B cell (primary cell): ENCODE data around the gene ERICH6B. TPM values are rescaled to one million over a fixed set of nuclear protein-coding genes. Genes with fewer than 3 reads are reported as not detected.

Experiments
- ATAC-seq: fragments of 200-7000 bp; cut with Tn5 transposase; one replicate; pipeline ENCODE4 v1.10.0; 2021; ENCODE audit warnings: low read depth, mild to moderate bottlenecking, moderate number of reproducible peaks, moderate library complexity
- CTCF ChIA-PET: fragments of 350-600 bp; sonication (Branson Sonifier 250); formaldehyde crosslinking; loops from one replicate; lab custom pipeline; 2021; ENCODE audit warnings: antibody characterized with exemption, inconsistent platforms; lab: Charles Lee
- POLR2A ChIA-PET: fragments of 350-600 bp; sonication (Branson Sonifier 250); formaldehyde crosslinking; loops from one replicate; lab custom pipeline; 2021; ENCODE audit warnings: antibody characterized with exemption; lab: Charles Lee
- DNase-seq: peaks from one replicate; pipeline ENCODE4 v3.0.0; 2013
- H2AFZ ChIP-seq: 2 replicates; pipeline ENCODE4 v1.6.1; 2012; ENCODE audit warnings: mild to moderate bottlenecking, low read depth, low read length; ENCODE audit not compliant: insufficient read depth, poor library complexity, severe bottlenecking
- H3K27ac ChIP-seq, 2 donors: 1 replicate in 1 of 2; 2 replicates in 1 of 2; pipeline ENCODE4 v1.5.1; 2012 to 2013; ENCODE audit warnings: low read length in 2 of 2, mild to moderate bottlenecking in 2 of 2, moderate library complexity in 1 of 2
- H3K27me3 ChIP-seq, 4 experiments: fragments of 200-600 bp in 1 of 4; sonication (generic) in 1 of 4; replicated peaks in 1 of 4; 1 replicate in 2 of 4; 2 replicates in 2 of 4; pipeline versions ENCODE4 v1.6.1 to v1.7.0; 2013 to 2016; ENCODE audit warnings: low read length in 3 of 4, mild to moderate bottlenecking in 2 of 4, mixed read lengths in 1 of 4, moderate library complexity in 1 of 4; ENCODE audit not compliant: insufficient read depth in 4 of 4, control insufficient read depth in 3 of 4; ENCODE audit errors: control extremely low read depth in 1 of 4
- H3K36me3 ChIP-seq, 2 experiments: replicated peaks in 1 of 2; 1 replicate in 1 of 2; 2 replicates in 1 of 2; pipeline versions ENCODE4 v1.6.1 to v1.7.1; 2013; ENCODE audit warnings: low read length in 1 of 2; ENCODE audit not compliant: insufficient read depth in 2 of 2, control insufficient read depth in 1 of 2; ENCODE audit errors: control extremely low read depth in 1 of 2, extremely low read depth in 1 of 2
- H3K4me1 ChIP-seq, 2 donors: fragments of 200-600 bp in 1 of 2; sonication (generic) in 1 of 2; 1 replicate in 1 of 2; 2 replicates in 1 of 2; pipeline versions ENCODE4 v1.5.1 to v1.6.1; 2013 to 2017; ENCODE audit warnings: low read length in 2 of 2; ENCODE audit not compliant: control insufficient read depth in 2 of 2, insufficient read depth in 2 of 2
- H3K4me2 ChIP-seq: replicated peaks from 2 replicates; pipeline ENCODE3; 2012; ENCODE audit warnings: mild to moderate bottlenecking, low read depth, low read length; ENCODE audit not compliant: poor library complexity, severe bottlenecking
- H3K4me3 ChIP-seq, 5 experiments: fragments of 200-600 bp in 1 of 5; sonication (generic) in 1 of 5; 1 replicate in 3 of 5; 2 replicates in 2 of 5; pipeline versions ENCODE4 v1.5.1 to v1.7.0; 2011 to 2016; ENCODE audit warnings: low read length in 4 of 5, mild to moderate bottlenecking in 4 of 5, low read depth in 2 of 5, control low read depth in 1 of 5, moderate library complexity in 1 of 5; ENCODE audit not compliant: insufficient read depth in 1 of 5; ENCODE audit errors: control extremely low read depth in 1 of 5, extremely low read depth in 1 of 5
- H3K79me2 ChIP-seq: fragments of 200-600 bp; sonication (generic); one replicate; pipeline ENCODE4 v1.6.0; 2016; ENCODE audit warnings: low read length; ENCODE audit not compliant: control insufficient read depth, insufficient read depth
- H3K9ac ChIP-seq: fragments of 200-600 bp; sonication (generic); 2 replicates; pipeline ENCODE4 v1.6.1; 2017; ENCODE audit warnings: mild to moderate bottlenecking, low read length, moderate library complexity
- H3K9me3 ChIP-seq, 3 donors: one replicate each; pipeline versions ENCODE4 v1.6.1 to v1.7.1; 2013; ENCODE audit warnings: low read length in 2 of 3; ENCODE audit not compliant: control insufficient read depth in 2 of 3, insufficient read depth in 1 of 3; ENCODE audit errors: control extremely low read depth in 1 of 3
- H4K20me1 ChIP-seq: 2 replicates; pipeline ENCODE4 v1.6.0; 2012; ENCODE audit warnings: mild to moderate bottlenecking, low read length; ENCODE audit not compliant: insufficient read depth, control insufficient read depth, poor library complexity, severe bottlenecking
- H3K27ac Mint-ChIP-seq: one replicate; pipeline ENCODE4 v1.8.0; 2021; ENCODE audit warnings: mixed read lengths
- H3K27me3 Mint-ChIP-seq: one replicate; pipeline ENCODE4 v1.8.0; 2021; ENCODE audit warnings: mixed read lengths
- H3K4me1 Mint-ChIP-seq: one replicate; pipeline ENCODE4 v1.8.0; 2021; ENCODE audit warnings: mixed read lengths
- H3K4me3 Mint-ChIP-seq: one replicate; pipeline ENCODE4 v1.8.0; 2021; ENCODE audit warnings: mixed read lengths
- H3K9me3 Mint-ChIP-seq: one replicate; pipeline ENCODE4 v1.8.0; 2022; ENCODE audit warnings: mixed read lengths; ENCODE audit not compliant: insufficient read depth
- EZH2 ChIP-seq: IDR thresholded peaks from 2 replicates; pipeline ENCODE4 v1.6.1; 2012; ENCODE audit warnings: borderline replicate concordance, low read depth, mild to moderate bottlenecking, moderate library complexity, low read length; ENCODE audit not compliant: insufficient read depth, poor library complexity, severe bottlenecking
- WGBS: methylation state at CpG from one replicate; pipeline ENCODE4 v1.1.5; 2013; ENCODE audit warnings: missing lambda C conversion rate; ENCODE audit not compliant: insufficient coverage; 5-methylcytosine and 5-hydroxymethylcytosine counted together
- intact Hi-C: fragments of 100-400 bp; cut with micrococcal nuclease; formaldehyde crosslinking; loops from one replicate; pipeline ENCODE4 v1.10.0; 2022
- polyA plus RNA-seq: library from polyadenylated mRNA; depleted of rRNA; stranded (reverse); fragments of >200 nt; gene quantifications from 2 replicates; pipeline ENCODE4 v1.2.3, GENCODE V29; 2012
- total RNA-seq, 2 donors: library from RNA; stranded (reverse); fragments of 120-200 nt in 1 of 2; gene quantifications; 1 replicate in 1 of 2; 2 replicates in 1 of 2; pipeline versions ENCODE4 v1.2.3 to v1.2.4, GENCODE V29; 2013 to 2022
- TF ChIP-seq, protein P1 (sequence below): fragments of 200-600 bp; IDR thresholded peaks from one replicate; pipeline ENCODE4 v1.8.0; 2022; ENCODE audit warnings: antibody characterized with exemption, mild to moderate bottlenecking

ERICH6B gene
- total and polyA plus RNA-seq, 2 donors (not counting 1 experiment from before 2014, with no cell fraction given) = not detected

DNA sequence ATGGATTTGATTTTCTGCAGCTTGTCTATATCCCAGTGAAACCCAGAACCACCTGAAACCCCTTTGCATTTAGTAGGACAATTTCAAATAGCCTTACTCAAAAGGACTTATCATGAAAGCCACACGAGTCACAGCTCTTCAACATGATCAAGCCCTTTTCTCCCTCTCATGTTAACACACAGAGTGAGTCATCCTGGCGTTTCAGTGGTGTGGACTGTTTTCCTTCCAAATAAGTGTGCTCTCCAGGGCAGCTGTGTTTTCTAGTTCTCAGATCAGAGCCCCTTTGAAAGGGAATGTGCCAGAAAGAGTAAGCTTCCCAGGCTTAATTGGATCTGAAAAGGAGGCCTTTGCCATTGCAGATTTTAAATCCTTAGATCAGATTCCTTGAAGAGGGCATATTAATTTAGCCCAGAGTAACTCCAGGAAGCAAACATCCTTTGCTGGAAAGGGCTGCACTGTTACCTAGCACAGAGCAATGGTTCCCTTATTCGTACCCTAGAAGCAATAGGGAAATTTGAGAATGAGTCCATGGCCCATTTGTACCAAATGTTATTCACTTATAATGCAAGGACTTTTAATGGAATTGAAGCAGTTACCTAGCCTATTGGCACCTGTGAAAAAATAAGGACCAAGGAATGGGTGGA is 51.3 kb downstream of the ERICH6B start:
- Histone ChIP-seq H4K20me1 (no peaks in the 10 kb centered on the region), H3K4me2 (no peak overlapping the region), H3K27me3 (peaks cover 0 to 4% (median 0%) of the 10 kb centered on the region in 4 experiments), H3K27ac (no peak overlapping the region), H3K36me3 (no peaks in the 10 kb centered on the region), H3K9ac (no peak overlapping the region), H2AFZ (no peak overlapping the region), H3K9me3 (peaks cover 0 to 7% (median 0%) of the 10 kb centered on the region in 3 donors), H3K4me3 (no peak overlapping the region), H3K4me1 (no peaks in the 10 kb centered on the region), H3K79me2 (no peaks in the 10 kb centered on the region)
- ChIA-PET CTCF (no interaction called here), POLR2A (no interaction called here)
- no CpG with 5 or more reads among the region's 3 CpGs for WGBS
- Mint-ChIP-seq H3K4me3 (no peak overlapping the region), H3K27me3 (peaks cover 17% of the 10 kb centered on the region), H3K27ac (no peak overlapping the region), H3K4me1 (no peaks in the 10 kb centered on the region), H3K9me3 (peaks cover 4% of the 10 kb centered on the region)
- DNase-seq (no peak), ATAC-seq (no peak)
- intact Hi-C loops = no loop called here
- TF ChIP-seq, protein P1, sequence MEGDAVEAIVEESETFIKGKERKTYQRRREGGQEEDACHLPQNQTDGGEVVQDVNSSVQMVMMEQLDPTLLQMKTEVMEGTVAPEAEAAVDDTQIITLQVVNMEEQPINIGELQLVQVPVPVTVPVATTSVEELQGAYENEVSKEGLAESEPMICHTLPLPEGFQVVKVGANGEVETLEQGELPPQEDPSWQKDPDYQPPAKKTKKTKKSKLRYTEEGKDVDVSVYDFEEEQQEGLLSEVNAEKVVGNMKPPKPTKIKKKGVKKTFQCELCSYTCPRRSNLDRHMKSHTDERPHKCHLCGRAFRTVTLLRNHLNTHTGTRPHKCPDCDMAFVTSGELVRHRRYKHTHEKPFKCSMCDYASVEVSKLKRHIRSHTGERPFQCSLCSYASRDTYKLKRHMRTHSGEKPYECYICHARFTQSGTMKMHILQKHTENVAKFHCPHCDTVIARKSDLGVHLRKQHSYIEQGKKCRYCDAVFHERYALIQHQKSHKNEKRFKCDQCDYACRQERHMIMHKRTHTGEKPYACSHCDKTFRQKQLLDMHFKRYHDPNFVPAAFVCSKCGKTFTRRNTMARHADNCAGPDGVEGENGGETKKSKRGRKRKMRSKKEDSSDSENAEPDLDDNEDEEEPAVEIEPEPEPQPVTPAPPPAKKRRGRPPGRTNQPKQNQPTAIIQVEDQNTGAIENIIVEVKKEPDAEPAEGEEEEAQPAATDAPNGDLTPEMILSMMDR = no peak
- no peak for TF ChIP-seq EZH2

DNA sequence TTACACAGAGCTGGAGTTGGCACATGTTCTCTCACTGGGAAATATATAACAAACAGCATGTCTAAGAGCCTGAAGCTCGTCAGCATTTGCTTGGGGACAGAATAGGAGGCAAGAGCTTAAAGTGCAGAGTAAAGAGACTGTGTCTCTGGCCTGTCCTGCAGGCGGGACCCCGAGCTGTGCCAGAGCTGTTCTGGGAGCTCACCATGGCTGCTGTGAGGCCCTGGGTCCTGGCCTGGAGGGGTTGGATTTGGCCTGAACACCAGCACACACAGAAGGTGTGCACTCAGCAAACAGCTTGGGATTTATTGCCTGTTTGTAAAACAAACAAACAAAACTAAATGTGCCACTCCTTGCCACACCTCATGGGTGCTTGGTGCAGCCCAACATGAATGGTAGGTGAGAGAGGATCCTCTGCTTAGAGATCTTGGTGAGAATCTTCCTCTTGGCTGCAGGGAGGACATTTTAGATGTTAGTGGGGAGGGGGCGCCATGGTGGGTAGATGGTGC is 60.9 kb downstream of the ERICH6B start:
- H3K36me3 ChIP-seq = no peaks in the 10 kb centered on the region
- ChIA-PET POLR2A (no interaction called here), CTCF (no interaction called here)
- 94% methylated on average over 4 of the region's 4 CpGs for WGBS
- no peak overlapping the region for H3K9ac ChIP-seq
- Mint-ChIP-seq H3K4me3 (no peak overlapping the region), H3K4me1 (no peaks in the 10 kb centered on the region), H3K9me3 (peaks cover 3% of the 10 kb centered on the region), H3K27me3 (peaks cover 3% of the 10 kb centered on the region), H3K27ac (no peak overlapping the region)
- DNase-seq (no peak), ATAC-seq (no peak)
- no peaks in the 10 kb centered on the region for H3K79me2 ChIP-seq
- no peak overlapping the region for H2AFZ ChIP-seq
- TF ChIP-seq EZH2 = no peak
- TF ChIP-seq, protein P1 = no peak
- H3K27ac ChIP-seq = no peak overlapping the region
- no peak overlapping the region for H3K4me3 ChIP-seq
- H3K4me2 ChIP-seq = no peak overlapping the region
- no peaks in the 10 kb centered on the region for H3K9me3 ChIP-seq
- H3K4me1 ChIP-seq = no peaks in the 10 kb centered on the region
- H4K20me1 ChIP-seq = no peaks in the 10 kb centered on the region
- intact Hi-C loops = no loop called here
- no peaks in the 10 kb centered on the region for H3K27me3 ChIP-seq
